ENCODE measurements around the gene STK17B. TPM values are rescaled to one million over a fixed set of nuclear protein-coding genes. Genes with fewer than 3 reads are reported as not detected.
"Not testable (repeated sequence)": the region's sequence is repeated elsewhere in the genome, so short reads cannot be mapped to it uniquely, and the experiment has no call there.

STK17B gene
- total and polyA plus RNA-seq, 2 of the 13 experiments (the other 11 are each of a cell fraction or from before 2014, with no cell fraction given), result 1.6 to 4.5 TPM

DNA sequence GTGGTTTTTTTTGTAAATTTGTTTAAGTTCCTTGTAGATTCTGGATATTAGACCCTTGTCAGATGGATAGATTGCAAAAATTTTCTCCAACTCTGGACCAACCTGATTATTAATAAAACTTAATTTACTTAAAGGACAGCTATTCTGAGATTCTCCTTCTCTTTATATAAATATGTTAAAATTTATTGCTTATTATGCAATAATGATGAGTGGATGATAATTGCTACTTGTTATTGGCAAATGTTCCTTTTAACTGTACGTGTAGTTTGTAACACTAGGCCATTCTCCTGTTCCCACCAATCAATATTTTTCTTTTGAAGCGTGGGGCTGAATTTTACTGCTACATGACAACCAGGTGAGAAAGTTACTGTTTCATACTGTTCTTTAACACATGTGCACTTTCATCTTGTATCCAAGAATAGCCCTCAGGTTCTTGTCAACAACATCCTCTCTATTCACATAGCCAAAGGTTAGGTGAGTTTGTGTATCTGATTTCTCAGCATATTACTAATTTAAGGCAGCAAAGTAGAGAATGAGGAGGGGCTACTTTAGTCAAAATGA lies 16.6 kb upstream of the STK17B start:
- Histone ChIP-seq H3K27me3 (ENCODE audit: control insufficient read depth in 1 of 2, insufficient read depth in 2 of 2, low read length in 2 of 2) (no peaks in the 10 kb centered on the region), H3K4me3 (replicated peaks in 1 of 3; ENCODE audit: insufficient read depth in 1 of 3, low read depth in 2 of 3, low read length in 3 of 3) (no peak overlapping the region), H3K79me2 (ENCODE audit: insufficient read depth, low read length) (no peaks in the 10 kb centered on the region), H3K9ac (ENCODE audit: insufficient read depth, low read depth, low read length) (no peak overlapping the region), H3K4me1 (ENCODE audit: insufficient read depth, low read length) (no peaks in the 10 kb centered on the region), H2AFZ (ENCODE audit: low read length) (no peak overlapping the region), H3K9me3 (ENCODE audit: low read length) (no peaks in the 10 kb centered on the region), H3K27ac (ENCODE audit: extremely low read length, insufficient read depth, low read length) (no peak overlapping the region), H3K36me3 (replicated peaks in 1 of 2; ENCODE audit: control insufficient read depth in 1 of 2, insufficient read depth in 2 of 2, low read length in 2 of 2) (no peaks in the 10 kb centered on the region), H3K4me2 (ENCODE audit: low read depth, low read length) (no peak overlapping the region), H4K20me1 (ENCODE audit: insufficient read depth, low read length) (no peaks in the 10 kb centered on the region)
- POLR2A ChIA-PET, result no interaction called here
- TF ChIP-seq MAFF (IDR thresholded peaks at IDR 0.05; ENCODE audit: low read depth, low read length) (peak; percentile 53; the same call in 1 of the 2 replicates), CEBPB (IDR thresholded peaks at IDR 0.05; ENCODE audit: borderline replicate concordance, low read depth, low read length) (0 out of 2 replicates have a peak, but pooled peaks have one; percentile 39), PHF20 (CRISPR knock-in tag; IDR thresholded peaks at IDR 0.05) (no peak), SRSF4 (IDR thresholded peaks at IDR 0.05; ENCODE audit: low read depth, low read length, poor library complexity, severe bottlenecking) (no peak), FOSL1 (CRISPR knock-in tag; IDR thresholded peaks at IDR 0.05; ENCODE audit: borderline replicate concordance) (no peak), ASH2L (IDR thresholded peaks at IDR 0.05; ENCODE audit: insufficient read length, low read depth, low read length) (no peak), MAFK (conservative IDR thresholded peaks at IDR 0.05 in 1 of 2, IDR thresholded peaks at IDR 0.05 in 1 of 2; ENCODE audit: low read length in 2 of 2) (peak; percentile 50 to 71; a peak in 3 of 4 replicates), RNF2 (conservative IDR thresholded peaks at IDR 0.05; ENCODE audit: low read depth) (no peak)
- DNase-seq (ENCODE audit: low spot score) (no peak), ATAC-seq (no peak), FAIRE-seq (no peak)
- CTCF ChIA-PET (ENCODE audit: low intra/inter-chr PET ratio, low total read pairs), result no interaction called here
- 3% methylated on average over 2 of the region's 2 CpGs for WGBS (ENCODE audit: low lambda C conversion rate)
- intact Hi-C loops (cut with micrococcal nuclease; ENCODE audit: unreplicated experiment), result no loop called here
- BruUV-seq (replicated peaks), result no TSS peak
- in situ Hi-C loops (cut with HindIII; ENCODE audit: extremely low pct_ligation_motif_present, low pct_unique_long_range_greater_than_20kb), result no loop called here

GRCh38 chr2:196187175-196187700 lies 15.9 kb upstream of the STK17B start:
- FAIRE-seq; H4K20me1 ChIP-seq (ENCODE audit: insufficient read depth, low read length); intact Hi-C loops (cut with micrococcal nuclease; ENCODE audit: unreplicated experiment); in situ Hi-C loops (cut with HindIII; ENCODE audit: extremely low pct_ligation_motif_present, low pct_unique_long_range_greater_than_20kb); H3K4me1 ChIP-seq (ENCODE audit: insufficient read depth, low read length); H3K36me3 ChIP-seq (replicated peaks in 1 of 2; ENCODE audit: control insufficient read depth in 1 of 2, insufficient read depth in 2 of 2, low read length in 2 of 2); DNase-seq (ENCODE audit: low spot score); POLR2A ChIA-PET; H3K79me2 ChIP-seq (ENCODE audit: insufficient read depth, low read length); H3K9ac ChIP-seq (ENCODE audit: insufficient read depth, low read depth, low read length); ATAC-seq; BruUV-seq (replicated peaks); H3K4me2 ChIP-seq (ENCODE audit: low read depth, low read length); H3K27ac ChIP-seq (ENCODE audit: extremely low read length, insufficient read depth, low read length); CTCF ChIA-PET (ENCODE audit: low intra/inter-chr PET ratio, low total read pairs); H2AFZ ChIP-seq (ENCODE audit: low read length); H3K27me3 ChIP-seq (ENCODE audit: control insufficient read depth in 1 of 2, insufficient read depth in 2 of 2, low read length in 2 of 2); H3K9me3 ChIP-seq (ENCODE audit: low read length); H3K4me3 ChIP-seq (replicated peaks in 1 of 3; ENCODE audit: insufficient read depth in 1 of 3, low read depth in 2 of 3, low read length in 3 of 3): not testable (repeated sequence)
- WGBS (ENCODE audit: low lambda C conversion rate), result 34% methylated on average over 2 of the region's 2 CpGs

Data from HepG2 (cell line).